Colonic mucosa (tissue), 4 donors: ENCODE measurements around the gene TMEM132E. TPM values are rescaled to one million over a fixed set of nuclear protein-coding genes. Genes with fewer than 3 reads are reported as not detected.

Experiments
- DNase-seq: peaks from one replicate; pipeline ENCODE4 v3.0.0-alpha.2; 2020
- H3K27ac ChIP-seq: fragments of 200-600 bp; one replicate; pipeline ENCODE4 v1.8.0; 2021
- H3K27me3 ChIP-seq: fragments of 200-600 bp; one replicate; pipeline ENCODE4 v1.8.0; 2021
- H3K36me3 ChIP-seq: fragments of 200-600 bp; one replicate; pipeline ENCODE4 v1.8.0; 2021
- H3K4me1 ChIP-seq: fragments of 200-600 bp; one replicate; pipeline ENCODE4 v1.8.0; 2021; ENCODE audit warnings: mild to moderate bottlenecking
- H3K4me3 ChIP-seq: fragments of 200-600 bp; one replicate; pipeline ENCODE4 v1.8.0; 2021
- H3K9ac ChIP-seq, 2 donors: one replicate each; pipeline ENCODE4 v1.7.0; 2013; ENCODE audit warnings: control low read depth in 2 of 2, low read depth in 2 of 2, low read length in 2 of 2
- H3K9me3 ChIP-seq: fragments of 200-600 bp; one replicate; pipeline ENCODE4 v1.8.0; 2021
- intact Hi-C: fragments of 100-400 bp; cut with DNase I; formaldehyde crosslinking; loops from one replicate; pipeline ENCODE4 v1.14.1; 2022
- total RNA-seq, 2 donors: library from RNA; stranded (reverse); fragmentation: NEBNext Ultra II Directional in 1 of 2; extraction: Animal tissue kit (Norgen Biotek cat#: 25700) in 1 of 2; gene quantifications; one replicate each; pipeline ENCODE4 v1.2.1, GENCODE V29; 2021
- TF ChIP-seq, protein P1 (sequence below): fragments of 200-600 bp; IDR thresholded peaks from one replicate; pipeline ENCODE4 v1.8.0; 2022; ENCODE audit warnings: antibody characterized with exemption, mild to moderate bottlenecking
- donor health status: healthy.
- donor health status: DM: no; HTN: no; CAD: no.
- donor health status: DM: no; HTN: no; CAD: no.

The TMEM132E gene
- total RNA-seq, 2 donors from 2014 or later, result 0.10 to 0.11 TPM

DNA sequence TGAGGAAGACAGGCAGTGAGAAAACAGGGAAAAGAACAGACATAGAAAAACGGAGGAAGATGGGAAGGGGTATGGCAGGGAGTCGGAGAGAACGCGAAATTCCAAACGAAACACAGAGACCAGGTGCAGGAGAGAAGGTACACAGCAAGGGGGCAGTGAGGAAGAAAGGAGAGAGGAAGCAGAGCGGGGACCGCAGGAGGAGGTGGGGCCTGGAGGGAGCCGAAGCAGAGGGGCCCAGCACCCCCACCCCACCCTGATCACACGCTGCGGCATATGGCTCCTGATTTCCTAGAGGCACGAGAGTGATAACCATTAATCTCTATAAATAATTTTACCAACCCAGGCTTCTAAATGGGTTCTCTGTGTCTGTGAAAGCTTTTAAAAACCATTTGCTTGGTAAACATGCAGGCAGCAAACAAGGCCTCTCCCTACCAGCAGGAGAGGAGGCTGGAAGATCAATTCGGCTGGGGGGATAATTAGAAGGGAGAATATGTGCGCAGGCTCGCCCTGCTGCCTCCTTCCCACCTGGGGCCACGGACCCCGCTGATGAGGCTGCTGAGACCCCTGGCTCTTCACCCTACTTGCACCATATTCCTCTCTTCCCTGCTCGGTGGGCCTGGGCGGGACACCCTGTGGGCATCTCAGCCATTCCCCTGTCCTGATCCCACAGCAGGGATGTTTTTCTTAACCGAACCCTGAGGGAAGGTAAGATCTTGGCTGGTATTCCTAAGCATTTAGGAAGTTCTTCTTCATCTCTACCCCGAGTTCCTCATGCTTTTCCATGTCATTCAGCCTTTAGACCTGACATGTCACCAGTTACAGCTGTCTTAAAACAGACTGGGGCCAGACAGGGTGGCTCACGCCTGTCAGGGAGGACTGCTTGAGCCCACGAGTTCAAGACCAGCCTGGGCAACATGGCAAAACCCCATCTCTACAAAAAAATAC, 86.7 kb downstream of the TMEM132E start:
- DNase-seq, result no peak
- no peaks in the 10 kb centered on the region for H3K4me1 ChIP-seq
- no peaks in the 10 kb centered on the region for H3K27me3 ChIP-seq
- no peaks in the 10 kb centered on the region for H3K9me3 ChIP-seq
- intact Hi-C loops, result no loop called here
- no peak overlapping the region for H3K9ac ChIP-seq
- no peaks in the 10 kb centered on the region for H3K36me3 ChIP-seq
- TF ChIP-seq, protein P1, sequence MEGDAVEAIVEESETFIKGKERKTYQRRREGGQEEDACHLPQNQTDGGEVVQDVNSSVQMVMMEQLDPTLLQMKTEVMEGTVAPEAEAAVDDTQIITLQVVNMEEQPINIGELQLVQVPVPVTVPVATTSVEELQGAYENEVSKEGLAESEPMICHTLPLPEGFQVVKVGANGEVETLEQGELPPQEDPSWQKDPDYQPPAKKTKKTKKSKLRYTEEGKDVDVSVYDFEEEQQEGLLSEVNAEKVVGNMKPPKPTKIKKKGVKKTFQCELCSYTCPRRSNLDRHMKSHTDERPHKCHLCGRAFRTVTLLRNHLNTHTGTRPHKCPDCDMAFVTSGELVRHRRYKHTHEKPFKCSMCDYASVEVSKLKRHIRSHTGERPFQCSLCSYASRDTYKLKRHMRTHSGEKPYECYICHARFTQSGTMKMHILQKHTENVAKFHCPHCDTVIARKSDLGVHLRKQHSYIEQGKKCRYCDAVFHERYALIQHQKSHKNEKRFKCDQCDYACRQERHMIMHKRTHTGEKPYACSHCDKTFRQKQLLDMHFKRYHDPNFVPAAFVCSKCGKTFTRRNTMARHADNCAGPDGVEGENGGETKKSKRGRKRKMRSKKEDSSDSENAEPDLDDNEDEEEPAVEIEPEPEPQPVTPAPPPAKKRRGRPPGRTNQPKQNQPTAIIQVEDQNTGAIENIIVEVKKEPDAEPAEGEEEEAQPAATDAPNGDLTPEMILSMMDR, result no peak
- no peak overlapping the region for H3K4me3 ChIP-seq
- H3K27ac ChIP-seq, result no peak overlapping the region

DNA sequence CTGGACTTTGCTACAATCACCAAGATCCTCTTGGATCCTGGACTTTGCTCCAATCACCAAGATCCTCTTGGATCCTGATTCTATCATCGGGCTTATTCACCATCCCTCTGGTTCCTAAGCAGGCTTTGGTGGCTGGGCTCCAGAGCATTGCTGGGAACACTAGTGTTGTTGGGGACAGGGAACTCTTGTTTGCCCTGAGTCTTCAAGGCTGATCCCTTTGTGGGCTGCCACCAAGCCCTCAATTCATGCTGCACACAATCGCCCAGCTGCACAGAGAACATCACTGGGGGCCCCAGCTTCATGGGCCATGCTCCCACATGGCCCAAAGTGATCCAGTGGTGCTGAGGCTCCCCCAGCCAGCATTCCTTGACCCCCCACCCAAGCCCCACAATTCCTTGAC, 88.3 kb downstream of the TMEM132E start:
- Histone ChIP-seq H3K36me3 (no peaks in the 10 kb centered on the region), H3K27ac (no peak overlapping the region), H3K9me3 (no peaks in the 10 kb centered on the region), H3K4me3 (no peak overlapping the region), H3K4me1 (no peaks in the 10 kb centered on the region), H3K27me3 (no peaks in the 10 kb centered on the region), H3K9ac (no peak overlapping the region)
- TF ChIP-seq, protein P1, result no peak
- intact Hi-C loops, result no loop called here
- DNase-seq, result no peak

GRCh38 chr17:34668206-34668605, 88.8 kb downstream of the TMEM132E start:
- Histone ChIP-seq H3K36me3 (no peaks in the 10 kb centered on the region), H3K4me1 (no peaks in the 10 kb centered on the region), H3K27me3 (no peaks in the 10 kb centered on the region), H3K9ac (no peak overlapping the region), H3K9me3 (no peaks in the 10 kb centered on the region), H3K27ac (no peak overlapping the region), H3K4me3 (no peak overlapping the region)
- intact Hi-C loops, result no loop called here
- no peak for DNase-seq
- TF ChIP-seq, protein P1, result no peak

DNA sequence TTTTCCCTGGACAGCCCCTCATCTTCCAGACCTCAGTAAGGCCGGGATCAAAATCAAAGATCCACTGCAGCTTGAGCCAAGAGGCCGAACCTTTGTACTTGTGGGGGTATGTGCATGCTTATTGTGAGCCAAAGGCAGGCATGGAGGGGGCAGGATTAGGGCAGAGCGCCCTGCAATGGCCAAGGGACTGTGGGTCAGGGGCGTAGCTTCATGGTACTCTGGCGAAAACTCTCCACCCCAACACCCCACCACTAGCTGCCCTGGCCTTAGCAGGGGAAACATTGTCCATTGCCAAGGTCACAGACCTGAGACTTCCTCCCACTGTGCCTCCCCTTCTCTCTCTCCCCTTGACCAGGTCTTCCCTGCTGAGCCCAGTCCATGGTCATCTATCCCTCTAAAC, 90.1 kb downstream of the TMEM132E start:
- Histone ChIP-seq H3K4me1 (no peaks in the 10 kb centered on the region), H3K36me3 (no peaks in the 10 kb centered on the region), H3K9me3 (no peaks in the 10 kb centered on the region), H3K27me3 (no peaks in the 10 kb centered on the region), H3K4me3 (no peak overlapping the region), H3K9ac (no peak overlapping the region), H3K27ac (no peak overlapping the region)
- no peak for DNase-seq
- intact Hi-C loops, result no loop called here
- TF ChIP-seq, protein P1, result no peak

- TF ChIP-seq, protein P1, result no peak
- H3K27ac ChIP-seq, result no peak overlapping the region
- intact Hi-C loops, result no loop called here
- no peaks in the 10 kb centered on the region for H3K4me1 ChIP-seq
- H3K36me3 ChIP-seq, result no peaks in the 10 kb centered on the region
- no peaks in the 10 kb centered on the region for H3K27me3 ChIP-seq
- H3K9ac ChIP-seq, result no peak overlapping the region
- H3K9me3 ChIP-seq, result no peaks in the 10 kb centered on the region
- DNase-seq, result no peak
- no peak overlapping the region for H3K4me3 ChIP-seq
These were observed 91.2 kb downstream of the TMEM132E start for GRCh38 chr17:34670618-34671017.
